ENCODE data around the gene CDKAL1. TPM values are rescaled to one million over a fixed set of nuclear protein-coding genes. Genes with fewer than 3 reads are reported as not detected.

CDKAL1 gene
- total and polyA plus RNA-seq, 9 of the 15 experiments (the other 6 are each of a cell fraction or from before 2014, with no cell fraction given) = 11.2 to 36.3 (median 20.1) TPM

DNA sequence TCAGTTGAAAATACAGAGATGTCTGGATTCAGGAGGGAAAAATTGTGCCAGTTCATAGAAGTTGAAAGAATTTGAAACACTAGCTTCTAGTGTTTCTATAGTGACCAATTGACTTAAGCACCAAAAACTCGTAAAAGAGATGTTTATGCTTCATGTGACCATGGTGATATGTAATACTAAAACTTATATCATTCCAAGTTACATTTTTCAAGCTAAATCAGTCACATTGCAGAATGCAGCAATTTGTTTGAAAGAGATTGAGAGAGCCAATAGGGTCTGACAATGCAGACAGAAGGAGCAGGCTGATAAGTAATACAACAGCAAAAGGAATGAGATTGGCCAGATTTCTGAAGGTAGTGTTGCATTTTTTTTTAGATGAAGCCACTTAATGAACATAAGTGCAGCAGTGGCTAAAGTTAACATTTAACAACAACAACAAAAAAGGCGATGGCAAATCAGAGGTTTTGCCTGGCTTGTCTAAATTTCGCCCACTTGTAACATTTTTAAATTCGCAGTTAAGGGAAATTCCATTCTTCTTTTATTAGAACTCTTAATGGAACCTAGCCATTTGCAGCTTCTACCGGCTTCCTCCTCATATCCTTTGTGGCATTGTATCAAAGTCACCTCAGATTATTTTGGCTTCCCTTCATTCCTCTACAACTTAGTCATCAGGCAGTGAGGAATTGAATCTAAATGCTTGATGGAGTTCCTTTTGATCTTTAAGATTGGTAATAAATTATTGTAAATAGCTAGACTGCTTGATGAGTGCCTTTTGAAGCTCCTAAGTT lies 575.3 kb downstream of the CDKAL1 start (continued):
- TF ChIP-seq MCM2 (IDR thresholded peaks at IDR 0.05; ENCODE audit: low read depth) = no peak
- no peak for TF ChIP-seq ZNF217 (CRISPR knock-in tag; IDR thresholded peaks at IDR 0.05)
- TF ChIP-seq THAP12 (CRISPR knock-in tag; IDR thresholded peaks at IDR 0.05) = no peak
- TF ChIP-seq ZNF239 (CRISPR knock-in tag; IDR thresholded peaks at IDR 0.05) = no peak
- no peak for TF ChIP-seq ATF4 (CRISPR knock-in tag; IDR thresholded peaks at IDR 0.05)
- 0 out of 2 replicates have a peak, but pooled peaks have one; percentile 20 for TF ChIP-seq FOXM1 (IDR thresholded peaks at IDR 0.05; ENCODE audit: low read depth)
- no peak for TF ChIP-seq FOXM1 (CRISPR knock-in tag; IDR thresholded peaks at IDR 0.05; ENCODE audit: low read depth)
- no peak for TF ChIP-seq PRDM10 (IDR thresholded peaks at IDR 0.05; ENCODE audit: partially characterized antibody)
- TF ChIP-seq COPS2 (conservative IDR thresholded peaks at IDR 0.05) = no peak
- peak; percentile 89 to 91 for TF ChIP-seq KDM1A (IDR thresholded peaks at IDR 0.05)
- TF ChIP-seq, protein P1, sequence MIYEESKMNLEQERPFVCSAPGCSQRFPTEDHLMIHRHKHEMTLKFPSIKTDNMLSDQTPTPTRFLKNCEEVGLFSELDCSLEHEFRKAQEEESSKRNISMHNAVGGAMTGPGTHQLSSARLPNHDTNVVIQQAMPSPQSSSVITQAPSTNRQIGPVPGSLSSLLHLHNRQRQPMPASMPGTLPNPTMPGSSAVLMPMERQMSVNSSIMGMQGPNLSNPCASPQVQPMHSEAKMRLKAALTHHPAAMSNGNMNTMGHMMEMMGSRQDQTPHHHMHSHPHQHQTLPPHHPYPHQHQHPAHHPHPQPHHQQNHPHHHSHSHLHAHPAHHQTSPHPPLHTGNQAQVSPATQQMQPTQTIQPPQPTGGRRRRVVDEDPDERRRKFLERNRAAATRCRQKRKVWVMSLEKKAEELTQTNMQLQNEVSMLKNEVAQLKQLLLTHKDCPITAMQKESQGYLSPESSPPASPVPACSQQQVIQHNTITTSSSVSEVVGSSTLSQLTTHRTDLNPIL (CRISPR knock-in tag; IDR thresholded peaks at IDR 0.05) = no peak
- no peak for TF ChIP-seq ZC3H4 (CRISPR knock-in tag; IDR thresholded peaks at IDR 0.05; ENCODE audit: borderline replicate concordance)
- no peak for TF ChIP-seq HLTF (IDR thresholded peaks at IDR 0.05)
- peak in 1 of 2 experiments; percentile 74; a peak in 2 of 4 replicates for TF ChIP-seq HDAC1 (IDR thresholded peaks at IDR 0.05)
- no peak for TF ChIP-seq FIP1L1 (IDR thresholded peaks at IDR 0.05; ENCODE audit: low read depth, low read length, poor library complexity, severe bottlenecking)
- TF ChIP-seq HDAC2 (IDR thresholded peaks at IDR 0.05) = peak; percentile 62; the same call in 1 of the 2 replicates
- no peak for TF ChIP-seq ZC3H11A (IDR thresholded peaks at IDR 0.05; ENCODE audit: low read depth, low read length)
- TF ChIP-seq CAMTA2 (CRISPR knock-in tag; conservative IDR thresholded peaks at IDR 0.05) = no peak
- no peak for TF ChIP-seq ZNF311 (CRISPR knock-in tag; IDR thresholded peaks at IDR 0.05)
- TF ChIP-seq HNRNPLL (IDR thresholded peaks at IDR 0.05; ENCODE audit: low read depth, low read length, poor library complexity, severe bottlenecking) = no peak
- TF ChIP-seq NCOA4 (IDR thresholded peaks at IDR 0.05; ENCODE audit: partially characterized antibody) = no peak

All from K562 (cell line).